ENCODE results near the gene ZNF536. TPM values are rescaled to one million over a fixed set of nuclear protein-coding genes. Genes with fewer than 3 reads are reported as not detected.

Gene ZNF536
- total and polyA plus RNA-seq, 8 donors: 0.44 to 13.4 (median 1.1) TPM; not detected in 1

DNA sequence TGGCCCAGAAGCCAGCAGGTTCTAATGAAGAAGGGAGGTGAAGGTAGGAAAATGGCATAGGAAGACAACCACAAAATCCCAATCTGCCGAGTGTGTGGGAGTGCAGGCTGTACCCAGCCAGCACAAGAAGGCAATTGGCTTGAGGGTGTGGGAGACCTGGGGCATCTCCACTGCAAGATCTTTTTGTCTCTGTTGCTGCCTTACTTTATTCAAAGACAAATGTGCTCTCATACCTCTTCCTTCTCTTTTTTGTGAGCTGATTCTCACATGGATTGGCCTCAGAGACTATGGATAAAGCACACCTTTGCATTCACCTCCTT lies 183.6 kb downstream of the ZNF536 start:
- Histone ChIP-seq H3K4me1 (peaks cover 0 to 11% (median 5%) of the 10 kb centered on the region in 4 donors), H3K36me3 (no peaks in the 10 kb centered on the region), H3K27ac (no peak overlapping the region), H3K27me3 (peaks cover 0 to 24% (median 0%) of the 10 kb centered on the region in 3 donors), H3K4me3 (no peak overlapping the region), H3K9me3 (no peaks in the 10 kb centered on the region)
- intact Hi-C loops (cut with DNase I; ENCODE audit: low total_unique reads): no loop called here
- no peak for DNase-seq
- TF ChIP-seq EP300 (IDR thresholded peaks at IDR 0.05) (no peak), POLR2A (IDR thresholded peaks at IDR 0.05) (no peak), POLR2AphosphoS5 (IDR thresholded peaks at IDR 0.05) (no peak)
- TF ChIP-seq, protein P1, sequence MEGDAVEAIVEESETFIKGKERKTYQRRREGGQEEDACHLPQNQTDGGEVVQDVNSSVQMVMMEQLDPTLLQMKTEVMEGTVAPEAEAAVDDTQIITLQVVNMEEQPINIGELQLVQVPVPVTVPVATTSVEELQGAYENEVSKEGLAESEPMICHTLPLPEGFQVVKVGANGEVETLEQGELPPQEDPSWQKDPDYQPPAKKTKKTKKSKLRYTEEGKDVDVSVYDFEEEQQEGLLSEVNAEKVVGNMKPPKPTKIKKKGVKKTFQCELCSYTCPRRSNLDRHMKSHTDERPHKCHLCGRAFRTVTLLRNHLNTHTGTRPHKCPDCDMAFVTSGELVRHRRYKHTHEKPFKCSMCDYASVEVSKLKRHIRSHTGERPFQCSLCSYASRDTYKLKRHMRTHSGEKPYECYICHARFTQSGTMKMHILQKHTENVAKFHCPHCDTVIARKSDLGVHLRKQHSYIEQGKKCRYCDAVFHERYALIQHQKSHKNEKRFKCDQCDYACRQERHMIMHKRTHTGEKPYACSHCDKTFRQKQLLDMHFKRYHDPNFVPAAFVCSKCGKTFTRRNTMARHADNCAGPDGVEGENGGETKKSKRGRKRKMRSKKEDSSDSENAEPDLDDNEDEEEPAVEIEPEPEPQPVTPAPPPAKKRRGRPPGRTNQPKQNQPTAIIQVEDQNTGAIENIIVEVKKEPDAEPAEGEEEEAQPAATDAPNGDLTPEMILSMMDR (IDR thresholded peaks at IDR 0.05): no peak
- 38 to 95% (median 93%) methylated on average over 1 of the region's 1 CpG for WGBS, 5 donors

DNA sequence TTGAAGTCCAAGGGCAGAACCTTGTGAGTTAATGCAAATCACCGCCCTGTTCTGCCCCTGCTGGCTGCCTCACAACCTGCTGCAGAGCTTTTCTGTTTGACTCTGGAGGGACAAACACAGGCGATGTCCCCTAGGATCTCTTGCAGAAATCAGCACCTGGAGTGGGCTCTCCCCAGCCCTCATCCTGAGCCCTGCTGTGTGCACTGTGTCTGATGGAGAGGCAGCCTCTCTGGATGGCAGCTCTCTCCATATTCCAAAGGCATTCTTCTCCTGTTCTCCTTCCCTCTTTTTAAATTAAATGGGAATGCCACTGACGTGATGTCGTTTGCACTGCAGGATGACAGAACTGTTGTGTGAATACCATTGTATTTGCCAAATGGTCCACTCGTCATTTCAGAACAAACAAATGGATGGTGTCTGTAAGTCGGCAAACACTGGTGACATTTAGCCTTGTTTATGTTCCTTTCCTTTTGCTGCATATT lies 184.1 kb downstream of the ZNF536 start:
- peaks cover 0 to 23% (median 0%) of the 10 kb centered on the region in 3 donors for H3K27me3 ChIP-seq
- TF ChIP-seq POLR2AphosphoS5 (IDR thresholded peaks at IDR 0.05) (peak in 1 of 3 donors; percentile 16), EP300 (IDR thresholded peaks at IDR 0.05) (no peak)
- H3K36me3 ChIP-seq: no peaks in the 10 kb centered on the region
- intact Hi-C loops (cut with DNase I; ENCODE audit: low total_unique reads): no loop called here
- no peaks in the 10 kb centered on the region for H3K9me3 ChIP-seq
- peak in 1 of 2 donors; percentile 14 for DNase-seq
- 22 to 38% (median 30%) methylated on average over 6 of the region's 6 CpGs for WGBS, 5 donors
- no peak overlapping the region for H3K27ac ChIP-seq
- H3K4me3 ChIP-seq: no peak overlapping the region
- H3K4me1 ChIP-seq: peaks cover 0 to 11% (median 5%) of the 10 kb centered on the region in 4 donors

GRCh38 chr19:30557212-30557611 lies 185.0 kb downstream of the ZNF536 start:
- Histone ChIP-seq H3K36me3 (no peaks in the 10 kb centered on the region), H3K27ac (no peak overlapping the region), H3K9me3 (no peaks in the 10 kb centered on the region), H3K4me1 (peaks cover 0 to 11% (median 5%) of the 10 kb centered on the region in 4 donors), H3K4me3 (no peak overlapping the region), H3K27me3 (peaks cover 0 to 17% (median 0%) of the 10 kb centered on the region in 3 donors)
- no peak for TF ChIP-seq POLR2AphosphoS5 (IDR thresholded peaks at IDR 0.05)
- TF ChIP-seq EP300 (IDR thresholded peaks at IDR 0.05): no peak
- TF ChIP-seq POLR2A (IDR thresholded peaks at IDR 0.05): no peak
- TF ChIP-seq, protein P1 (IDR thresholded peaks at IDR 0.05): no peak
- no peak for DNase-seq
- 26 to 42% (median 29%) methylated on average over 4 of the region's 4 CpGs for WGBS, 5 donors
- intact Hi-C loops (cut with DNase I; ENCODE audit: low total_unique reads): no loop called here

- no peak overlapping the region for H3K4me3 ChIP-seq
- H3K36me3 ChIP-seq: no peaks in the 10 kb centered on the region
- H3K27me3 ChIP-seq: peaks cover 0 to 17% (median 0%) of the 10 kb centered on the region in 3 donors
- TF ChIP-seq, protein P1 (IDR thresholded peaks at IDR 0.05): no peak
- TF ChIP-seq POLR2A (IDR thresholded peaks at IDR 0.05) (no peak), EP300 (IDR thresholded peaks at IDR 0.05) (no peak), POLR2AphosphoS5 (IDR thresholded peaks at IDR 0.05) (no peak)
- H3K4me1 ChIP-seq: peaks cover 0 to 11% (median 5%) of the 10 kb centered on the region in 4 donors
- DNase-seq: no peak
- WGBS, 5 donors: 75 to 86% (median 83%) methylated on average over 13 of the region's 13 CpGs
- no peak overlapping the region for H3K27ac ChIP-seq
- H3K9me3 ChIP-seq: no peaks in the 10 kb centered on the region
- intact Hi-C loops (cut with DNase I; ENCODE audit: low total_unique reads): no loop called here
Observed at GRCh38 chr19:30557927-30558557, 185.9 kb downstream of the ZNF536 start.

DNA sequence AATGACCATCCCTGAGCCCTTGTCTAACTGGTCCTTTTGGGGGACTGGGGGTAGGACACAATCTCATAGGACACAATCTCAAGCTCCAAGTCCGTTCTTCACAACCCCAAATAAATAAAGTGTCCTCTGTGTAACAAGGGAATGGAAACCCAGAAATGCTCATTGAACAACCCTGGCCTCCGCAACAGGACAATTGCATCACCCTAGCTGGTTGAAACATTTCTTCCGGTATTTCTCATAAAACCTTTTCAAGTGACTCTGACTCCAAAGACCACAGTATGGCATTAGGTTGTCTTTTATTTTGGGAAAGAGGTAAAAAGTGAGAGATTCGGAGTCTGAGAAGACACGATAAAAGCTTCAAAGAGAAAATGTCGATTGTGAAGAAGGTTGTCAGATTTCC lies 186.6 kb downstream of the ZNF536 start:
- WGBS, 5 donors: 85 to 97% (median 90%) methylated on average over 6 of the region's 6 CpGs

More for the DNA sequence above, 186.6 kb downstream of the ZNF536 start:
- Histone ChIP-seq H3K4me3 (no peak overlapping the region), H3K27ac (no peak overlapping the region), H3K9me3 (no peaks in the 10 kb centered on the region), H3K36me3 (no peaks in the 10 kb centered on the region), H3K4me1 (peaks cover 0 to 11% (median 5%) of the 10 kb centered on the region in 4 donors), H3K27me3 (peaks cover 0 to 13% (median 0%) of the 10 kb centered on the region in 3 donors)
- no peak for DNase-seq
- intact Hi-C loops (cut with DNase I; ENCODE audit: low total_unique reads): no loop called here
- TF ChIP-seq EP300 (IDR thresholded peaks at IDR 0.05): no peak
- TF ChIP-seq POLR2A (IDR thresholded peaks at IDR 0.05): no peak
- TF ChIP-seq, protein P1 (IDR thresholded peaks at IDR 0.05): no peak
- TF ChIP-seq POLR2AphosphoS5 (IDR thresholded peaks at IDR 0.05): no peak
